GM12878 (cell line): Measurements from ENCODE around the gene SLCO2A1. TPM values are rescaled to one million over a fixed set of nuclear protein-coding genes. Genes with fewer than 3 reads are reported as not detected.

Experiments used
- BMI1 ChIP-seq: fragments of 450-650 bp; IDR thresholded peaks from 2 replicates; pipeline ENCODE4 v1.6.1; 2016; ENCODE audit warnings: mild to moderate bottlenecking, moderate library complexity, borderline replicate concordance
- CHD1 ChIP-seq: IDR thresholded peaks from 2 replicates; pipeline ENCODE4 v1.6.1; 2012; ENCODE audit warnings: low read depth, low read length, improper control_type of control experiment
- CTCF ChIP-seq, 3 experiments: IDR thresholded peaks in 2 of 3; conservative IDR thresholded peaks in 1 of 3; 2 replicates each; pipeline ENCODE4 v1.5.1; 2011; ENCODE audit warnings: low read depth in 3 of 3, low read length in 3 of 3, mild to moderate bottlenecking in 3 of 3, control low read depth in 2 of 3, moderate library complexity in 2 of 3, inconsistent platforms in 1 of 3, mixed read lengths in 1 of 3; ENCODE audit not compliant: control insufficient read depth in 2 of 3, insufficient read depth in 1 of 3; ENCODE audit errors: extremely low read depth in 1 of 3
- ESRRA ChIP-seq: IDR thresholded peaks from 2 replicates; pipeline ENCODE4 v1.6.1; 2012; ENCODE audit warnings: mild to moderate bottlenecking, low read length, improper control_type of control experiment
- ETV6 ChIP-seq, 2 experiments: fragments of 450-650 bp in 1 of 2; IDR thresholded peaks in 1 of 2; conservative IDR thresholded peaks in 1 of 2; 2 replicates each; pipeline ENCODE4 v1.6.1; 2014; ENCODE audit warnings: antibody characterized with exemption in 1 of 2, borderline replicate concordance in 1 of 2, low read depth in 1 of 2, mild to moderate bottlenecking in 1 of 2, moderate library complexity in 1 of 2
- MYC ChIP-seq: IDR thresholded peaks from 2 replicates; pipeline ENCODE4 v1.6.1; 2011; ENCODE audit warnings: mild to moderate bottlenecking, low read length, moderate library complexity, inconsistent platforms; ENCODE audit not compliant: insufficient read depth, insufficient replicate concordance, insufficient read length, severe bottlenecking
- POLR2AphosphoS2 ChIP-seq: IDR thresholded peaks from 2 replicates; pipeline ENCODE4 v1.6.1; 2011; ENCODE audit warnings: low read depth, mild to moderate bottlenecking, low read length, improper control_type of control experiment, moderate library complexity
- ZNF274 ChIP-seq: IDR thresholded peaks from one replicate; pipeline ENCODE4 v1.8.0; 2011; ENCODE audit not compliant: insufficient read length, insufficient read depth
- polyA plus RNA-seq, 11 experiments: library from polyadenylated mRNA; depleted of rRNA in 4 of 11; unstranded in 6 of 11; stranded (reverse) in 5 of 11; fragments of >200 nt; fragmentation: Nextera tagmentation in 4 of 11; fragmentation: Illumina TruSeq in 1 of 11; extraction: Ambion mirVana in 4 of 11; extraction: Trizol in 1 of 11; gene quantifications; 1 replicate in 1 of 11; 2 replicates in 10 of 11; pipeline versions ENCODE4 v1.2.1 to v1.2.3, GENCODE V29; 2011 to 2016; ENCODE audit warnings: inconsistent platforms in 2 of 11, missing spikeins in 2 of 11, low read depth in 1 of 11
- total RNA-seq, 4 experiments: library from RNA; depleted of rRNA in 3 of 4; stranded (reverse); fragments of >200 nt in 3 of 4; fragmentation: Illumina TruSeq in 1 of 4; extraction: Trizol in 1 of 4; gene quantifications; 2 replicates each; pipeline versions ENCODE4 v1.2.1 to v1.2.3, GENCODE V29; 2013 to 2021
- TF ChIP-seq, protein P1 (sequence below): fragments of 450-650 bp; IDR thresholded peaks from 2 replicates; pipeline ENCODE4 v1.6.1; 2018; ENCODE audit warnings: mild to moderate bottlenecking, low read depth, moderate library complexity; ENCODE audit not compliant: partially characterized antibody
- TF ChIP-seq, protein P2 (sequence below): fragments of 150-350 bp; IDR thresholded peaks from 2 replicates; pipeline ENCODE4 v1.6.1; 2016; ENCODE audit warnings: low read depth, low read length

Gene SLCO2A1
- total and polyA plus RNA-seq, 10 of the 15 experiments (the other 5 are each of a cell fraction or from before 2014, with no cell fraction given) = 0.05 TPM; not detected in 9

GRCh38 chr3:134044459-134044858, 14.7 kb upstream of the SLCO2A1 start (continued):
- TF ChIP-seq MYC (no peak), ESRRA (no peak), CHD1 (no peak), ZNF274 (no peak), POLR2AphosphoS2 (no peak), BMI1 (no peak), ETV6 (conservative IDR thresholded peaks at IDR 0.05 in 1 of 2, IDR thresholded peaks at IDR 0.05 in 1 of 2; ENCODE audit: borderline replicate concordance in 1 of 2, low read depth in 1 of 2) (no peak), CTCF (IDR thresholded peaks at IDR 0.05 in 2 of 3, conservative IDR thresholded peaks at IDR 0.05 in 1 of 3; ENCODE audit: control insufficient read depth in 2 of 3, extremely low read depth in 1 of 3, insufficient read depth in 1 of 3, low read depth in 3 of 3, low read length in 3 of 3) (no peak)
- TF ChIP-seq, protein P1, sequence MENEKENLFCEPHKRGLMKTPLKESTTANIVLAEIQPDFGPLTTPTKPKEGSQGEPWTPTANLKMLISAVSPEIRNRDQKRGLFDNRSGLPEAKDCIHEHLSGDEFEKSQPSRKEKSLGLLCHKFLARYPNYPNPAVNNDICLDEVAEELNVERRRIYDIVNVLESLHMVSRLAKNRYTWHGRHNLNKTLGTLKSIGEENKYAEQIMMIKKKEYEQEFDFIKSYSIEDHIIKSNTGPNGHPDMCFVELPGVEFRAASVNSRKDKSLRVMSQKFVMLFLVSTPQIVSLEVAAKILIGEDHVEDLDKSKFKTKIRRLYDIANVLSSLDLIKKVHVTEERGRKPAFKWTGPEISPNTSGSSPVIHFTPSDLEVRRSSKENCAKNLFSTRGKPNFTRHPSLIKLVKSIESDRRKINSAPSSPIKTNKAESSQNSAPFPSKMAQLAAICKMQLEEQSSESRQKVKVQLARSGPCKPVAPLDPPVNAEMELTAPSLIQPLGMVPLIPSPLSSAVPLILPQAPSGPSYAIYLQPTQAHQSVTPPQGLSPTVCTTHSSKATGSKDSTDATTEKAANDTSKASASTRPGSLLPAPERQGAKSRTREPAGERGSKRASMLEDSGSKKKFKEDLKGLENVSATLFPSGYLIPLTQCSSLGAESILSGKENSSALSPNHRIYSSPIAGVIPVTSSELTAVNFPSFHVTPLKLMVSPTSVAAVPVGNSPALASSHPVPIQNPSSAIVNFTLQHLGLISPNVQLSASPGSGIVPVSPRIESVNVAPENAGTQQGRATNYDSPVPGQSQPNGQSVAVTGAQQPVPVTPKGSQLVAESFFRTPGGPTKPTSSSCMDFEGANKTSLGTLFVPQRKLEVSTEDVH = no peak
- TF ChIP-seq, protein P2, sequence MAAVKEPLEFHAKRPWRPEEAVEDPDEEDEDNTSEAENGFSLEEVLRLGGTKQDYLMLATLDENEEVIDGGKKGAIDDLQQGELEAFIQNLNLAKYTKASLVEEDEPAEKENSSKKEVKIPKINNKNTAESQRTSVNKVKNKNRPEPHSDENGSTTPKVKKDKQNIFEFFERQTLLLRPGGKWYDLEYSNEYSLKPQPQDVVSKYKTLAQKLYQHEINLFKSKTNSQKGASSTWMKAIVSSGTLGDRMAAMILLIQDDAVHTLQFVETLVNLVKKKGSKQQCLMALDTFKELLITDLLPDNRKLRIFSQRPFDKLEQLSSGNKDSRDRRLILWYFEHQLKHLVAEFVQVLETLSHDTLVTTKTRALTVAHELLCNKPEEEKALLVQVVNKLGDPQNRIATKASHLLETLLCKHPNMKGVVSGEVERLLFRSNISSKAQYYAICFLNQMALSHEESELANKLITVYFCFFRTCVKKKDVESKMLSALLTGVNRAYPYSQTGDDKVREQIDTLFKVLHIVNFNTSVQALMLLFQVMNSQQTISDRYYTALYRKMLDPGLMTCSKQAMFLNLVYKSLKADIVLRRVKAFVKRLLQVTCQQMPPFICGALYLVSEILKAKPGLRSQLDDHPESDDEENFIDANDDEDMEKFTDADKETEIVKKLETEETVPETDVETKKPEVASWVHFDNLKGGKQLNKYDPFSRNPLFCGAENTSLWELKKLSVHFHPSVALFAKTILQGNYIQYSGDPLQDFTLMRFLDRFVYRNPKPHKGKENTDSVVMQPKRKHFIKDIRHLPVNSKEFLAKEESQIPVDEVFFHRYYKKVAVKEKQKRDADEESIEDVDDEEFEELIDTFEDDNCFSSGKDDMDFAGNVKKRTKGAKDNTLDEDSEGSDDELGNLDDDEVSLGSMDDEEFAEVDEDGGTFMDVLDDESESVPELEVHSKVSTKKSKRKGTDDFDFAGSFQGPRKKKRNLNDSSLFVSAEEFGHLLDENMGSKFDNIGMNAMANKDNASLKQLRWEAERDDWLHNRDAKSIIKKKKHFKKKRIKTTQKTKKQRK = no peak
